Measurements from ENCODE around the gene AGTPBP1.
A peak's percentile ranks its signal among the peaks of the same experiment; 100 is the strongest.

AGTPBP1 gene

DNA sequence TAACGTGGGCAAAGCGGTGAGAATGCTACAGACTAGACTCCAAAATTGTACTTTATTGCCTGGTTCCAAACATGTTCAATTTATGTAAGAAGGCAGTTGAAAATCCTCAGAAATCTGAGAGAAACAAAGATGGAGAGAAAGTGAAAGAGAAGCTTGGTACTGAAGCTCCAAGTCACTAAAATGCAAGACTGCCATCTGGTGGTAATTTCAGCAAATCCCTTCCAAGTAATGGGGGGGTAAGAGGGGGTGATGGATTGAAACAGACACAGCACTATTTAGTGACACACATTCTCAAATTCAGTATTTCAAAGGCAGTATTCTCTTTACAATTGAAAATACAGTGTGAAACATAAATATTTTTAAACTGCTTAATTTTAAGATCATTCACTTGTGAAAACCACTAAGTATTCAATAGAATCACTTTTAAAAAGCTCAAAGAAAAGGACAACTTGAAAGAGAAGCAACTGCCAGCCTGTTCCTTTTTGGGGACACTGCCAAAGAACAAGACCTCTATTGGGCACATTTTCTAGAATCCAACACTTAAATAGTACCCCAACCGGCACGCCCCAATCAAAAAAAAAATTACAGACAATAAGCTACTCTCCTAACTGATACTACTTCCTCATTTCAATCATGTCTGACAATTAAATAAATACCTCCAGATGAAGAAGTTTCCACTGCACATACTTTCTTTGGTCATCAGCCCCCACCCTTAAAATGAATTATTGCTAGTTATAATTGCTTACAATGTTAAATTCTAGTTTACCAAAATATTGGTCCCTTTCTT is 131.5 kb downstream of the AGTPBP1 start:
- H3K4me1 ChIP-seq (ENCODE audit: low read depth, poor library complexity, severe bottlenecking): no peaks in the 10 kb centered on the region
- H3K27ac ChIP-seq: no peak overlapping the region
- peak overlapping the region; percentile 14 for H2AFZ ChIP-seq (ENCODE audit: low read depth)
- no peaks in the 10 kb centered on the region for H3K27me3 ChIP-seq (ENCODE audit: insufficient read depth, low read depth)
- no peak overlapping the region for H3K4me3 ChIP-seq (IDR thresholded peaks at IDR 0.05; ENCODE audit: insufficient read depth, low read depth, low read length)
- no peaks in the 10 kb centered on the region for H3K36me3 ChIP-seq (ENCODE audit: insufficient read depth)
- TF ChIP-seq, protein P1, sequence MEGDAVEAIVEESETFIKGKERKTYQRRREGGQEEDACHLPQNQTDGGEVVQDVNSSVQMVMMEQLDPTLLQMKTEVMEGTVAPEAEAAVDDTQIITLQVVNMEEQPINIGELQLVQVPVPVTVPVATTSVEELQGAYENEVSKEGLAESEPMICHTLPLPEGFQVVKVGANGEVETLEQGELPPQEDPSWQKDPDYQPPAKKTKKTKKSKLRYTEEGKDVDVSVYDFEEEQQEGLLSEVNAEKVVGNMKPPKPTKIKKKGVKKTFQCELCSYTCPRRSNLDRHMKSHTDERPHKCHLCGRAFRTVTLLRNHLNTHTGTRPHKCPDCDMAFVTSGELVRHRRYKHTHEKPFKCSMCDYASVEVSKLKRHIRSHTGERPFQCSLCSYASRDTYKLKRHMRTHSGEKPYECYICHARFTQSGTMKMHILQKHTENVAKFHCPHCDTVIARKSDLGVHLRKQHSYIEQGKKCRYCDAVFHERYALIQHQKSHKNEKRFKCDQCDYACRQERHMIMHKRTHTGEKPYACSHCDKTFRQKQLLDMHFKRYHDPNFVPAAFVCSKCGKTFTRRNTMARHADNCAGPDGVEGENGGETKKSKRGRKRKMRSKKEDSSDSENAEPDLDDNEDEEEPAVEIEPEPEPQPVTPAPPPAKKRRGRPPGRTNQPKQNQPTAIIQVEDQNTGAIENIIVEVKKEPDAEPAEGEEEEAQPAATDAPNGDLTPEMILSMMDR (conservative IDR thresholded peaks at IDR 0.05; ENCODE audit: low read depth, low read length): peak; percentile 85
- H4K20me1 ChIP-seq (ENCODE audit: insufficient read depth): no peaks in the 10 kb centered on the region
- no peak overlapping the region for H3K9ac ChIP-seq
- H3K4me2 ChIP-seq: peak overlapping the region; percentile 52
- no peaks in the 10 kb centered on the region for H3K79me2 ChIP-seq (ENCODE audit: insufficient read depth, low read depth)

- Histone ChIP-seq H3K27ac (no peak overlapping the region), H3K4me1 (ENCODE audit: low read depth, poor library complexity, severe bottlenecking) (no peaks in the 10 kb centered on the region), H2AFZ (ENCODE audit: low read depth) (no peak overlapping the region), H3K9ac (no peak overlapping the region), H3K27me3 (ENCODE audit: insufficient read depth, low read depth) (no peaks in the 10 kb centered on the region), H3K36me3 (ENCODE audit: insufficient read depth) (no peaks in the 10 kb centered on the region; the same call in 1 of the 2 replicates), H4K20me1 (ENCODE audit: insufficient read depth) (no peaks in the 10 kb centered on the region), H3K79me2 (ENCODE audit: insufficient read depth, low read depth) (no peaks in the 10 kb centered on the region), H3K4me2 (no peak overlapping the region), H3K4me3 (IDR thresholded peaks at IDR 0.05; ENCODE audit: insufficient read depth, low read depth, low read length) (no peak overlapping the region)
- TF ChIP-seq, protein P1 (conservative IDR thresholded peaks at IDR 0.05; ENCODE audit: low read depth, low read length): no peak
These were observed 135.8 kb downstream of the AGTPBP1 start for GRCh38 chr9:85605905-85606304.

DNA sequence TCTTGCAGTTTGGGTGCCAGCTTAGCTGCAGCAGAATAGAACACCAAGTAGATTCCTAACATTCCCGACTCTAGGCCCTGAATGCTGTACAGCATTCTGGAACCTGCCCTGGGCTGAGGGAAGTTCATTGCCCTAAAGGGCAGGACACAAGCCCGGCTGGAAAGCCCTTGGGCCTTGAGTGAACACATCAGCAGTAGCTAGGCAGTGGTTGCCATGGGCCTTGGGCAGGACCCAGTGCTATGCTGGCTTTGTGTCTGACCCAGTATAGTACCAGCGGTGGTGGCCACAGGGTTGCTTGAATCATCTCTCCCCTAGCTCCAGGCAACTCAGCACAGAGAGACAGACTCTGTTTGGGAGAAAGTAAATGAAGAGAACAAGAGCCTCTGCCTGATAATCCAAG is 137.8 kb downstream of the AGTPBP1 start:
- no peaks in the 10 kb centered on the region for H4K20me1 ChIP-seq (ENCODE audit: insufficient read depth)
- TF ChIP-seq, protein P1 (conservative IDR thresholded peaks at IDR 0.05; ENCODE audit: low read depth, low read length): no peak
- H3K4me1 ChIP-seq (ENCODE audit: low read depth, poor library complexity, severe bottlenecking): no peaks in the 10 kb centered on the region
- H3K9ac ChIP-seq: no peak overlapping the region
- H3K27me3 ChIP-seq (ENCODE audit: insufficient read depth, low read depth): no peaks in the 10 kb centered on the region
- no peak overlapping the region for H2AFZ ChIP-seq (ENCODE audit: low read depth)
- no peaks in the 10 kb centered on the region; the same call in 1 of the 2 replicates for H3K36me3 ChIP-seq (ENCODE audit: insufficient read depth)
- no peaks in the 10 kb centered on the region for H3K79me2 ChIP-seq (ENCODE audit: insufficient read depth, low read depth)
- no peak overlapping the region for H3K4me3 ChIP-seq (IDR thresholded peaks at IDR 0.05; ENCODE audit: insufficient read depth, low read depth, low read length)
- no peak overlapping the region for H3K27ac ChIP-seq
- no peak overlapping the region for H3K4me2 ChIP-seq

DNA sequence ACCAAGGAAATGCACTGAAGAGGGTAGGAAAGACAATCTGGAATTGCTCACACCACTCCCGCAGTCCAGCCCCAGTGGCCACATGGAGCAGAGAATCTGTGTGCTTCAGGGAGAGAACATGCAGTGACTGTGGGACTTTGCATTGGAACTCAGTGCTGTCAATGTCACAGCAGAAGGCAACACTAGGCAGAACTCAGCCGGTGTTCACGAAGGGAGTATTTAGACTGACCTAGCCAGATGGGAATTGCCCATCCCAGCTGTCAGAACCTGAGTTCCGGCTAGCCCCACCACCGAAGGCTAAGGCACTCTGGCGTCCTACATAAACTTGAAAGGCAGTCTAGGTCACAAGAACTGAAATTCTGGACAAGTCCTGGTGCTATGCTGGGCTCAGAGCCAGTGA is 139.0 kb downstream of the AGTPBP1 start:
- Histone ChIP-seq H4K20me1 (ENCODE audit: insufficient read depth) (no peaks in the 10 kb centered on the region), H3K36me3 (ENCODE audit: insufficient read depth) (no peaks in the 10 kb centered on the region; the same call in 1 of the 2 replicates), H3K4me2 (no peak overlapping the region), H3K79me2 (ENCODE audit: insufficient read depth, low read depth) (no peaks in the 10 kb centered on the region), H3K9ac (no peak overlapping the region), H2AFZ (ENCODE audit: low read depth) (no peak overlapping the region), H3K27ac (no peak overlapping the region), H3K27me3 (ENCODE audit: insufficient read depth, low read depth) (no peaks in the 10 kb centered on the region), H3K4me3 (IDR thresholded peaks at IDR 0.05; ENCODE audit: insufficient read depth, low read depth, low read length) (no peak overlapping the region), H3K4me1 (ENCODE audit: low read depth, poor library complexity, severe bottlenecking) (no peaks in the 10 kb centered on the region)
- TF ChIP-seq, protein P1 (conservative IDR thresholded peaks at IDR 0.05; ENCODE audit: low read depth, low read length): no peak
